Mesothelial cell of epicardium (in vitro differentiated cells): Measurements from ENCODE around the gene MAFB. TPM values are rescaled to one million over a fixed set of nuclear protein-coding genes. Genes with fewer than 3 reads are reported as not detected.

Source experiments
- DNase-seq, 2 experiments: peaks; one replicate each; pipeline ENCODE4 v3.0.0; 2021; ENCODE audit warnings: low spot score in 2 of 2; ENCODE audit not compliant: unreplicated experiment in 2 of 2
- H3K27ac Mint-ChIP-seq: 2 replicates; pipeline ENCODE4 v1.8.0; 2021; ENCODE audit warnings: mixed read lengths
- H3K27me3 Mint-ChIP-seq: 2 replicates; pipeline ENCODE4 v1.8.0; 2021; ENCODE audit warnings: low read depth, mixed read lengths
- H3K36me3 Mint-ChIP-seq: 2 replicates; pipeline ENCODE4 v1.8.0; 2021; ENCODE audit warnings: mixed read lengths
- H3K4me1 Mint-ChIP-seq: 2 replicates; pipeline ENCODE4 v1.8.0; 2021; ENCODE audit warnings: mixed read lengths
- H3K4me3 Mint-ChIP-seq: 2 replicates; pipeline ENCODE4 v1.8.0; 2021; ENCODE audit warnings: mild to moderate bottlenecking, moderate library complexity, mixed read lengths
- H3K9me3 Mint-ChIP-seq: 2 replicates; pipeline ENCODE4 v1.8.0; 2021; ENCODE audit warnings: mixed read lengths
- total RNA-seq: library from RNA; stranded (reverse); gene quantifications from 3 replicates; pipeline ENCODE4 v1.2.1, GENCODE V29; 2021
- TF ChIP-seq, protein P1 (sequence below): fragments of 200-600 bp; sonication (generic); IDR thresholded peaks from one replicate; pipeline ENCODE4 v1.5.0; 2021; ENCODE audit warnings: antibody characterized with exemption; ENCODE audit not compliant: unreplicated experiment

MAFB gene
- total RNA-seq, 1 donor from 2014 or later = 11.1 TPM

DNA sequence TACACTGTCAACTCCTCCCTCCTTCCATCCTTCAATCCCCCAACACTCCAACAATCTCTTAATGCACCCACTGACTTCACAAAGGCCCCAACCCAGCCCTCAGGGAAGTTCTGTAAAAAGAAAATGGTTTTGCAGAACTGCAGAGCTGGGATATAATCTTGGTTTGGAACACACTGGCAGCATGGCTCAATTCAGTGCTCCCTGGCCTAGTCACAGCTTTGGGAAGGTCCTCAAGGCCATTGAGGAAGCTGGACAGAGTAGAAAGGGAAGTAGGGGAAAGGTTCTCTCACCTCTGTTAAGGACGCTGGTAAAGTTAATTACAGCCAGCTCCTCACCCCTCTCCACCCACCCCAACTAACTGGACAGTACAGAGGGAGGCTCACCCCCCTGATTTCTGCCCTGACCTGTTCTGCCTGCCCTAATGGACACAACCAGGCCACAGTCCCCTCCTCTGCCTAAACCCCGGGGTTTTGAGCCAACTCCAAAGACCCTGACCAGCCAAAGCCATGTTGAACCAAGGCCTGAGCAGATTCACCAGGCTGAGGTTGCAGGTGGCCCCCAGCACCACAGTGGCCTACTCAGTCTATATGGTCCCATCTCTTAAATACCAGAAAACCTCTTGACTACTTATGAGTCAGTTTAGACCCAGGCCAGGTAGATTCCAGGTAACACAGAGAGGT, 49.2 kb downstream of the MAFB start:
- H3K9me3 Mint-ChIP-seq = no peaks in the 10 kb centered on the region
- TF ChIP-seq, protein P1, sequence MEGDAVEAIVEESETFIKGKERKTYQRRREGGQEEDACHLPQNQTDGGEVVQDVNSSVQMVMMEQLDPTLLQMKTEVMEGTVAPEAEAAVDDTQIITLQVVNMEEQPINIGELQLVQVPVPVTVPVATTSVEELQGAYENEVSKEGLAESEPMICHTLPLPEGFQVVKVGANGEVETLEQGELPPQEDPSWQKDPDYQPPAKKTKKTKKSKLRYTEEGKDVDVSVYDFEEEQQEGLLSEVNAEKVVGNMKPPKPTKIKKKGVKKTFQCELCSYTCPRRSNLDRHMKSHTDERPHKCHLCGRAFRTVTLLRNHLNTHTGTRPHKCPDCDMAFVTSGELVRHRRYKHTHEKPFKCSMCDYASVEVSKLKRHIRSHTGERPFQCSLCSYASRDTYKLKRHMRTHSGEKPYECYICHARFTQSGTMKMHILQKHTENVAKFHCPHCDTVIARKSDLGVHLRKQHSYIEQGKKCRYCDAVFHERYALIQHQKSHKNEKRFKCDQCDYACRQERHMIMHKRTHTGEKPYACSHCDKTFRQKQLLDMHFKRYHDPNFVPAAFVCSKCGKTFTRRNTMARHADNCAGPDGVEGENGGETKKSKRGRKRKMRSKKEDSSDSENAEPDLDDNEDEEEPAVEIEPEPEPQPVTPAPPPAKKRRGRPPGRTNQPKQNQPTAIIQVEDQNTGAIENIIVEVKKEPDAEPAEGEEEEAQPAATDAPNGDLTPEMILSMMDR = no peak
- H3K27me3 Mint-ChIP-seq = peaks cover 8% of the 10 kb centered on the region
- DNase-seq = no peak
- H3K4me1 Mint-ChIP-seq = no peaks in the 10 kb centered on the region
- H3K36me3 Mint-ChIP-seq = no peaks in the 10 kb centered on the region
- H3K27ac Mint-ChIP-seq = no peak overlapping the region
- H3K4me3 Mint-ChIP-seq = no peak overlapping the region

DNA sequence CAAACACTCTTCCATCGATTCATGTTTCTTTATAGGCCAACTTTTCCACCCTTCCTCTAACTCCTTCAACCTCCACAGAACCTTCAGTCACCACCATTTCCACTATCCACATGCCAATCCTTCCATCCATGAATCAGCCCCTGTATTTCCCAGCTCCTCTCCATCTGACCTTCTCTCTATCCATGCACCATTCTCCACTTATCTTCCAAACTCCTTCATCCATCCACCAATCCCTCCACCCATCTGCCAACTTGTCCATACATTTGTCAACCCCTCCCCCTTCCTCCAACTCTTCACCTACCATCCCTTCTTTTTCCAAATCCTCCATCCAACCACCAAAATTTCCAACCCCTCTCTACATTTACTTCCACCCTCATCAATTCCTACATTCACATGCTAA, 49.9 kb downstream of the MAFB start:
- Mint-ChIP-seq H3K27ac (no peak overlapping the region), H3K9me3 (no peaks in the 10 kb centered on the region), H3K27me3 (peaks cover 8% of the 10 kb centered on the region), H3K36me3 (no peaks in the 10 kb centered on the region), H3K4me3 (no peak overlapping the region), H3K4me1 (no peaks in the 10 kb centered on the region)
- no peak for DNase-seq
- TF ChIP-seq, protein P1 = no peak

DNA sequence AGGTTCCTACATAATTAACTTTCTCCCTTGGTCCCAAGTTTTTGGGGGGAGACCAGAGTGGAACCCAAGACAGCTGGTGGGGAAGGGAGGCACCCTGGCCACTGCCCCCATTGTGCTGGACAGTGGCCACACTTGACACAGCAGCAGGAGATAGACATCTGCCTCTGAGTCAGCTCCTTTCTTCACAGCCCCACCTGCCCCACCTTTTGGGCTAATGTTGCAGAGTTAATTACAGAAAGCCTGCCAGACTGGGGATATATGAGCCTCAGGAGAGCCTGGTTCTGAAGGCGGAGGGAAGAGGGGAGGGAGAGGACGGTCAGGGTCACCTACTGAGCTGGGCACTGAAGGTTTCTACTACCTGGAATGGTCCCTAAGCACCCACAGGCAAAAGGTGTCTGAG, 50.6 kb downstream of the MAFB start:
- H3K4me3 Mint-ChIP-seq = no peak overlapping the region
- H3K27me3 Mint-ChIP-seq = peaks cover 8% of the 10 kb centered on the region
- DNase-seq = no peak
- H3K9me3 Mint-ChIP-seq = no peaks in the 10 kb centered on the region
- no peaks in the 10 kb centered on the region for H3K4me1 Mint-ChIP-seq
- no peak overlapping the region for H3K27ac Mint-ChIP-seq
- TF ChIP-seq, protein P1 = no peak
- no peaks in the 10 kb centered on the region for H3K36me3 Mint-ChIP-seq

DNA sequence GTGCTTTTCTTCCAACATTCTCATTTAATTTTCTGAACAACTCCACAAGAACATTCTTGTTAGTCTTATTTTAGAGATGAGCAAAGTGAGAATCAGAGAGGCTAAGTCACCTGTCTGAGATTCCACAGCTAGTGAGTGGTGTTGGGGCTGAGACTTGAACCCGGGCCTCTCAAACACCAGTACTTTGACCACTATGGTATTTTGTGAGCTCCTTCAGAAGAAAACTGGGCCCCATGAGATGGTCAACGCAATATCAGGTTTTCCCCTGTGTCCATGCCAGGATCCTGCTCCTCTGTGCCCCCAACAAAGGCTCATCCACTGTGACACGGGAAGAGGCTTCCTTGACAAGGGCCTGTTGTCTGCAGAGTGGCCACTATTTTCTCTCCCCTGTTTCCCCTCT, 51.9 kb downstream of the MAFB start:
- H3K4me3 Mint-ChIP-seq = no peak overlapping the region
- no peaks in the 10 kb centered on the region for H3K36me3 Mint-ChIP-seq
- no peak overlapping the region for H3K27ac Mint-ChIP-seq
- DNase-seq = no peak
- no peaks in the 10 kb centered on the region for H3K4me1 Mint-ChIP-seq
- peaks cover 8% of the 10 kb centered on the region for H3K27me3 Mint-ChIP-seq
- TF ChIP-seq, protein P1 = no peak
- no peaks in the 10 kb centered on the region for H3K9me3 Mint-ChIP-seq

DNA sequence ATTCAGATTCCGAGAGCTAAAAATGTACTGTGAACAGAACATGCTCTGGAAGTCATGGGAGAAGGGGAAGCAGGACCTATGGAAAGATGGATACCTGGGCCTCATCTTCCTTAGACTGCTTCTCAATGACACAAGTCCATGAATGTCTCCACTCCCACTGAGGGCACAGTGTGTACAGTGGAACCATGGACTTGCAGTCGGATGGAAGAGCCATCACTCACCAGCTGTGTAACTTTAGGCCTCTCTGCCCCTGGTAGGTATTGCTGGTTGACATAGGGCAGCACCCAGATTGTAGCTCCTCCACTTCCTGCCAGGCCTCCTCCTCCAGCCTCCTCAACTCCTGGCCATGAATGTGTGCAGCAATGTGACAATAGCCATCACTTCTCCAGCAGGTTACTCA, 52.5 kb downstream of the MAFB start:
- TF ChIP-seq, protein P1 = no peak
- Mint-ChIP-seq H3K4me1 (no peaks in the 10 kb centered on the region), H3K4me3 (no peak overlapping the region), H3K27me3 (peaks cover 8% of the 10 kb centered on the region), H3K9me3 (no peaks in the 10 kb centered on the region), H3K36me3 (no peaks in the 10 kb centered on the region), H3K27ac (no peak overlapping the region)
- no peak for DNase-seq

DNA sequence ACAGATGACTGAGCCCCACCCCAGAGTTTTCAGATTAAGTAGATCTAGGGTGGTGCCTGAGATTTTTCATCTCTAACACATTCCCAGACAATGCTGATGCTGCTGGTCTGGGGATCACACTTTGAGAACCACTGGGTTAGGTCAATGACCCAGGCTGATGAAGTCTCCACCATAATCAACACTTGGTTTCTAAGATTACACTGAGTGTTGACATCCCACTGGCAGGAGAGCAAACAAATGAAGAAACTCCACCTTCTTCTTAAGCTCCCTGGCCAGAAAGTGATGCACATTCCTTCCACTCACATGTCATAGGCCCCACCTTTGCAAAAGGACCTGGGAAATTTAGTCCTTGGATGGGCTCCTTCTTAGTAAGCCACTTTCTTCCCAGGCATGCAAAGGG, 53.1 kb downstream of the MAFB start:
- no peak overlapping the region for H3K4me3 Mint-ChIP-seq
- H3K36me3 Mint-ChIP-seq = no peaks in the 10 kb centered on the region
- H3K4me1 Mint-ChIP-seq = no peaks in the 10 kb centered on the region
- peaks cover 8% of the 10 kb centered on the region for H3K27me3 Mint-ChIP-seq
- no peak for DNase-seq
- TF ChIP-seq, protein P1 = no peak
- no peaks in the 10 kb centered on the region for H3K9me3 Mint-ChIP-seq
- no peak overlapping the region for H3K27ac Mint-ChIP-seq
